ENCODE data around the gene SHC2.

The SHC2 gene

GRCh38 chr19:460877-461720, at the start of gene SHC2:
SHC2 (minus strand) TSS chr19:461033; CDS start chr19:460996, 37 bp downstream.
- no peak for DNase-seq (ENCODE audit: low read depth in 2 of 2)
- H3K4me3 ChIP-seq (replicated peaks in 1 of 2; ENCODE audit: low read depth in 2 of 2, low read length in 2 of 2): peak within 1 kb of the TSS; percentile 41 to 45
- no peak for TF ChIP-seq CTCF (IDR thresholded peaks at IDR 0.05; ENCODE audit: low read depth, low read length)

- DNase-seq (ENCODE audit: low read depth in 2 of 2): no peak
- no peak for TF ChIP-seq CTCF (IDR thresholded peaks at IDR 0.05; ENCODE audit: low read depth, low read length)
- H3K4me3 ChIP-seq (replicated peaks in 1 of 2; ENCODE audit: low read depth in 2 of 2, low read length in 2 of 2): peak overlapping the region; percentile 82 to 96
These were observed 47.6 kb upstream of the SHC2 start for GRCh38 chr19:508204-509150.

GRCh38 chr19:507286-508203, 46.7 kb upstream of the SHC2 start, which contains the start of gene TPGS1:
TPGS1 (plus strand) TSS chr19:507497; CDS start chr19:507507, 10 bp downstream.
- no peak for TF ChIP-seq CTCF (IDR thresholded peaks at IDR 0.05; ENCODE audit: low read depth, low read length)

GRCh38 chr19:506404-507285, 45.8 kb upstream of the SHC2 start:
- H3K4me3 ChIP-seq (replicated peaks in 1 of 2; ENCODE audit: low read depth in 2 of 2, low read length in 2 of 2): peak overlapping the region; percentile 82 to 96
- TF ChIP-seq CTCF (IDR thresholded peaks at IDR 0.05; ENCODE audit: low read depth, low read length): peak; percentile 99
- DNase-seq (ENCODE audit: low read depth in 2 of 2): peak; percentile 100

More at GRCh38 chr19:507286-508203, 46.7 kb upstream of the SHC2 start, which contains the start of gene TPGS1:
- H3K4me3 ChIP-seq (replicated peaks in 1 of 2; ENCODE audit: low read depth in 2 of 2, low read length in 2 of 2): peak within 1 kb of the TSS; percentile 82 to 96
- peak; percentile 75 to 77 for DNase-seq (ENCODE audit: low read depth in 2 of 2)

GRCh38 chr19:504616-505015, 43.8 kb upstream of the SHC2 start:
- DNase-seq (ENCODE audit: low read depth in 2 of 2): no peak
- H3K4me3 ChIP-seq (replicated peaks in 1 of 2; ENCODE audit: low read depth in 2 of 2, low read length in 2 of 2): no peak overlapping the region
- no peak for TF ChIP-seq CTCF (IDR thresholded peaks at IDR 0.05; ENCODE audit: low read depth, low read length)

All from cardiac fibroblast (primary cell).